HG02642 (cell line): Measurements from ENCODE around the gene CST4.
"Not testable (repeated sequence)": the region's sequence is repeated elsewhere in the genome, so short reads cannot be mapped to it uniquely, and the experiment has no call there.

ENCODE experiments used
- ATAC-seq: cut with Tn5 transposase; IDR thresholded peaks from one replicate; pipeline ENCODE4 v1.9.1; 2021; ENCODE audit warnings: mild to moderate bottlenecking; ENCODE audit not compliant: unreplicated experiment, poor library complexity

The CST4 gene

GRCh38 chr20:23663180-23663579 is 25.7 kb downstream of the CST4 start:
- ATAC-seq = no peak

DNA sequence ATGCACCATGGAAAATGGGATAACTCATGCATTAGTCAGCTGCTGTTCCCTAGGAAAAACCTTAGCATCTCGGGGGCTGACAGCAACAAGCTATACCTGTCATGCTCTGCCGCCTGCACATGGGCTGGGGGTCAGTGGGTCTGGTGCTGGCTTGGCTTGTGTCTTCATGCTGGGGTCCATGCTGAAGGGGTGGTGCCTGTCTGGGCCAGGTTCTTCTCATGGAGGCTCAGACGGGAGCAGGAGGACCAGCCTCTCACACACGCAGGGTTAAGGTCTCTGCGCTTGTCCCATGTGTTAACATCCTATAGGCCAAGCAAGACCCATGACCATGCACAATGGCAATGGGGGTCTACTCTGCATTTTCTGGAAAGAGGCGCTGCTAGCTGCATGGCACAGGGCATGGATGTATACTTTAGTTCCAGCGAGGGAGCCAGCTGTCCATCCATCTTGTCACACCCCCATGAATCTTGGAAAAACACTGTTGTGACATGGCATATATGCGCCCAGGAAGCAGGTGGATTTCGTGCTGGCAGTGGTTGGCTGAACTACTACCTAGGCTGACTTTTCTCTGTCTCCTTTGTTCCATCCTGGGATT is 26.5 kb downstream of the CST4 start:
- ATAC-seq = no peak

- ATAC-seq = no peak
Observed at GRCh38 chr20:23661002-23661429, 27.8 kb downstream of the CST4 start.

- no peak for ATAC-seq
Observed at GRCh38 chr20:23659989-23660837, 28.6 kb downstream of the CST4 start.

DNA sequence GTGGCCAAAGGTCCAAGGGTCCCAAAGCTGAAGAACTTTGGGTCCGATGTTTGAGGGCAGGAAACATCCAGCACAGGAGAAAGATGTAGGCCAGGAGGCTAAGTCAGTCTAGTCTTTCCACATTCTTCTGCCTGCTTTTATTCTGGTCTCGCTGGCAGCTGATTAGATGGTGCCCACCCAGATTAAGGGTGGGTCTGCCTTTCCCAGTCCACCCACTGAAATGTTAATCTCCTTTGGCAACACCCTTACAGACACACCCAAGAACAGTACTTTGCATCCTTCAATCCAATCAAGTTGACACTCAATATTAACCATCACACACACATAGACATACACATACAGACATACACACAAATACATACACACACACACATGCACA is 29.2 kb downstream of the CST4 start:
- ATAC-seq = not testable (repeated sequence)

DNA sequence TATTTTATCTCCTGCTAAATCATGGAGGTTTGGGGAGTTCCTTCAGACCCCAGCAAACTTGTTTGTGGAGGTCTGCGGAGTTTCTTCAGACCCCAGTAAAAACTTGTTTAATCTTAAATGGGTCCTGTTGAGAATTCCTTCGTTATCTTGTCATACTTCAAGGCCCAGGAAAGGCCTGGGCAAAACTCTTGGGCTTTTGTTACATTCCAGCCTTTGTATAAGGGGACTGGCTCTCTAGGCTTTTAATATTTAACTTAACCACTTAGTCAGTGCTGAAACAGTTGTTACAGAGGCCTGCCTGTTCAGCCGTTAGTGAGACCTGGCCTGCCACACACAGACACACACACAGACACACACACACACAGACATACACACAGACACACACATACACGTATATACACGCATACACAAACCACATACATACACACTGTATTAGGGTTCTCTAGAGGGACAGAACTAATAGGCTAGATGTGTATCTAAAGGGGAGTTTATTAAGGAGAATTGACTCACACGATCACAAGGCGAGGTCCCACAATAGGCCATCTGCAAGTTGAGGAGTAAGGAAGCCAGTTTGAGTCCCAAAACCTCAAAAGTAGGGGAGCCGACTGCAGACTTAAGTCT is 29.7 kb downstream of the CST4 start:
- no peak for ATAC-seq

- ATAC-seq = no peak
Observed at GRCh38 chr20:23658336-23658735, 30.5 kb downstream of the CST4 start.

GRCh38 chr20:23657202-23657601 is 31.6 kb downstream of the CST4 start:
- no peak for ATAC-seq

DNA sequence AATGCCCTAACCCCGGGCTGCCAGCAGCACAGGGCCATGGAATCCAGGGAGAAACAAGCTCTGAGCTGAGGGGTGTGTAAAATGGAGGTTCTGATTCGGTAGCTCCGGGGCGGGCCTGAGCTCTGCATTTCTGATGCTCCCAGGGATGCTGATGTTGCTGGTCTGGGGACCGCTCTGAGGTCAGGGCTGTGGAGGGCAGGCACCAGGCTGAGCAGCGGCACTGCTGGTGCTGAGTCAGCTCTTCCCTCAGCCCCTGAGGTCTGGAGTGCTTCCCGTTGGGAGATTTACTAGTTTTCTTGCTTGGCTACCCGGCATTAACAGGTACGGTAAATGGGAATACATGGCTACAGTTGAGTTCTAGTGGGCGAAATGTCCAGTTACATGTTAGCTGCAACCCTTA is 32.5 kb downstream of the CST4 start:
- ATAC-seq = no peak

GRCh38 chr20:23655491-23656211 is 33.2 kb downstream of the CST4 start:
- no peak for ATAC-seq

- ATAC-seq = no peak
Observed at GRCh38 chr20:23654717-23655116, 34.1 kb downstream of the CST4 start.

- no peak for ATAC-seq
Observed at GRCh38 chr20:23654000-23654399, 34.8 kb downstream of the CST4 start.

DNA sequence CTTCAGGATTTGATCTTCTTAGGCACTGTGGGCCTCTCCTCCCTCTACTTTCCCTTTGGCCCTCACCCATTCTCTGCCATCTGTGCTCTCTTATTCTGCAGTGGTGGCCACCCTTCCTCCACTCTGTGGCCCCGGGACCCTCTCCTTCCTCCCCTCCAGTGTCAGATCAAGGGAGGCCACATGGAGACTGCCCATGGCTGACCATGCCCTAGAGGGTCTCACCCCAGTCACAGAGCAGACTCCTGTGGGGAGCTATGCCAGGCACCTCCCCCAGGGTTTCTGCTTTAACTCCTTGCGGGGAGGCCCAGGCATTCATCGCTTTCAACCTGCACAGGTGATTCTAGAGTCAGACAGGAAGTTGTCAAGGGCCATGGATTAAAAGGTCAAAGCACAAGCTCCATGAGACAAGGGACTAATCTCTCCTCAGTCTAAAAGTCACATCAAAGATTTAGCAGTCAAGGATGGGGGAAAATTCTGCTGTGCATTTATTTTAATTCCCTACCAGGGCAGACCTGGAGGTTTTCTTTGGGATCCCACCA is 35.4 kb downstream of the CST4 start:
- ATAC-seq = no peak

DNA sequence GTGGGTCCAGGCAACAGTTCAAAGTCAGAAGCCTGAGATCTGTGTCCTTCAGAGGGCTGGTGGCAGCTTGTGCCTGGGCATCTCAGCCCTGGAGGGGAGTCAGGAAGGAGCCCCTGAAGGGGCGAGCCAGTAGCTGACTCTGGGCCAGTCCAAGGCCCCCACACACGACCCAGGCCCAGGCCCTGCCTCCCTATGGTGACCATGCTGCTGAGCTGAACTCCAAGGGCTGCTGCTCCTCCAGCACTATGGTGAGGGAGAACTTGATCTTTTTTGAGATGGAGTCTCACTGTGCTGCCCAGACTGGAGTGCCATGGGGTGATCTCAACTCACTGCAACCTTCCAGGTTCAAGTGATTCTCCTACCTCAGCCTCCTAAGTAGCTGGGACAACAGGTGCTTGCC is 35.9 kb downstream of the CST4 start:
- no peak for ATAC-seq

DNA sequence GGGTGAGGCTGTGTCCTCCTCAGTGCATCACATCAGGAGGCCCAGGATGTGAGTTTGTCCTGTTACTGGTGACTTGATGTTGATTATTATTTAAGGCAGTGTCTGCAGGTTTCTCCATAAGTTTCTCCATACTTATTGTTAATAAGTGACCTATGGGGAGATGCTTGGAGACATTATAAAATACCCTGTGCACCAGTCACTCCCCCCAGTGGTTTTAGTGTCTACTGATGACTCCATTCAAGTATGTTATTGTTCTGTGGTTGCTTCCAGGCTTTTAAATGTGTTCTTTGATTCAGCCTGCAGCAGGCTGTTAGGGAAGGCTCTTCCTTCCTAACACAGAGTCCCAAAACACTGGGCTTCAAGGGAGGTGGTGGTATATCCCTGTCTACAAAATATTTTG is 36.5 kb downstream of the CST4 start:
- ATAC-seq = no peak

DNA sequence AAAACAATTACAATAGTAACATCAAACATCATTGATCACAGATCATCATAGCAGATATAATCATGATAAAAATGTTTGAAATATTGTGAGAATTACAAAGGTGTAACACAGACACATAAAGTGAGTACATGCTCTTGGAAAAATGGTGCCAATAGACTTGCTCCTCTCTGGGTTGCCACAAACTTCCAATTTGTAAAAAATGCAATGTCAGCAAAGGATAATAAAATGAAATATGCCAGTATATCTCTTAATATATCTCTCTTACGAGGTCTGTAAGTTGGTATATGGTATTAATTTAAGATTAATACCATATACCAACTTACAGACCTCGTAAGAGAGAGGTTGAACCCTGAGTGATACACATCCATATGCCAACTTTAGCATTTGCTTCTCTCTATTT is 37.7 kb downstream of the CST4 start:
- ATAC-seq = no peak

GRCh38 chr20:23649830-23650417 is 38.9 kb downstream of the CST4 start:
- ATAC-seq = no peak

DNA sequence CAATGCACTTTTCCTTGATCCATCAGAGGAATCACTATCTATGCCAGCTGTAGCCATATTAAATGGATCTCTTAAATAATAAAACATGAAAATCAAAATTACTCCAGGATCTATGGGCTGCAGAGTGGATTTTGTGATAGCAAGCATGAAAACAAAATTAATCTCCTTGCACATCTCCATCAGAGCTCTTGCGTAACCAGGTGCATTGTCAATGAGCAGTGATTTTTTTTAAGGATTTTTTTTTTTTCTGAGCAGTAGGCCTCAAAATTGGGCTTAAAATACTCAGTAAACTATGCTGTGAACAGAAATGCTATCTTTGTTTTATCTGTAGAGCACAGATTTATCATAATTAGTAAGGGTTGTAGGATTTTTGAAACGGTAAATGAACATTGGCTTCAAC is 39.6 kb downstream of the CST4 start:
- ATAC-seq = no peak

GRCh38 chr20:23647346-23647745 is 41.5 kb downstream of the CST4 start:
- no peak for ATAC-seq

DNA sequence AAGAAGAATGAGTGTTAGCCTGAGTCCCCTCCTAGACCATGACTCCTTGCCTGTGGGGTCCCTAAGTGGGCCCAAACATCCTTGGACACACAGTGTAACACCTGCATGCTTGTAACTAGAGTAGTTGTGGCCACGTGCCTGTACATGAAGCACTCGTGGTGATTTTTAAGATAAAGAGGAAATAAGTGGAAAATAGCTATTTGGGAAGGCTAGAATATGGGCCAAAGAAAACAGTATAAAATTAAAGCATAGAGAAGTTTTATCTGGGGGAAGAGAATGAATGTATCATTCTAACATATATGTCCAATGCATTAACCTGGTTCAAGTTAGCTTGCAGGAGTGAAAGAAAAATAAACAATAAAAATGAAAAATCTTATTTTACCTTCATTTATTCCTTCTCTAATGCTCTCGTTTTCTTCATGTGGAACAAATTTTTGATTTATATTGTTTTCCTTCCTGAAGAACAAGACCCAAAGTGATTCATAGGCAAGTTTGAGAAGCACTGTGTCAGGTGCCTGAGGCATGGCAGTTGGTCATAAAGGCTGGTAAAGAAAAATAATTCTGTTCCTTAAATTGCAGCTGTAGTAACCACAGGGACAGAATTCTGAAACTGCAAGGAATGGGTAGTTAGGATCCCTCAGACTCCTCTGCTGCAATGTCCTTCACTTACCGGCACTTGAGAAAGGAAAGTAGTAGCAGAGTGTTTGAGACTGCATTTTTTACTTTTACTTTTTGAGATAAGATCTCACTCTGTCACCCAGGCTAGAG is 42.5 kb downstream of the CST4 start:
- no peak for ATAC-seq
